ENCODE measurements around the gene SPSB3. TPM values are rescaled to one million over a fixed set of nuclear protein-coding genes. Genes with fewer than 3 reads are reported as not detected.

Gene SPSB3
- total RNA-seq, 1 donor from 2014 or later: 50.0 TPM

- Mint-ChIP-seq H3K4me1 (peaks cover 19% of the 10 kb centered on the region), H3K9me3 (no peaks in the 10 kb centered on the region), H3K27me3 (ENCODE audit: low read depth) (no peaks in the 10 kb centered on the region), H3K36me3 (no peaks in the 10 kb centered on the region), H3K27ac (no peak overlapping the region), H3K4me3 (no peak overlapping the region)
- no peak for DNase-seq (ENCODE audit: low spot score in 2 of 2, unreplicated experiment in 2 of 2)
- no peak for TF ChIP-seq CTCF (IDR thresholded peaks at IDR 0.05; ENCODE audit: unreplicated experiment)
Observed at GRCh38 chr16:1776991-1777374, 5.4 kb downstream of the SPSB3 start.

- peak overlapping the region; percentile 13 for H3K4me3 Mint-ChIP-seq
- no peaks in the 10 kb centered on the region for H3K9me3 Mint-ChIP-seq
- peaks cover 19% of the 10 kb centered on the region for H3K4me1 Mint-ChIP-seq
- TF ChIP-seq CTCF (IDR thresholded peaks at IDR 0.05; ENCODE audit: unreplicated experiment): no peak
- no peaks in the 10 kb centered on the region for H3K27me3 Mint-ChIP-seq (ENCODE audit: low read depth)
- H3K27ac Mint-ChIP-seq: no peak overlapping the region
- no peaks in the 10 kb centered on the region for H3K36me3 Mint-ChIP-seq
- no peak for DNase-seq (ENCODE audit: low spot score in 2 of 2, unreplicated experiment in 2 of 2)
Observed at GRCh38 chr16:1776672-1776955, 5.8 kb downstream of the SPSB3 start.

GRCh38 chr16:1775846-1776671, 6.3 kb downstream of the SPSB3 start:
- DNase-seq (ENCODE audit: low spot score in 2 of 2, unreplicated experiment in 2 of 2): no peak
- no peak for TF ChIP-seq CTCF (IDR thresholded peaks at IDR 0.05; ENCODE audit: unreplicated experiment)
- peak overlapping the region; percentile 13 for H3K4me3 Mint-ChIP-seq
- no peaks in the 10 kb centered on the region for H3K27me3 Mint-ChIP-seq (ENCODE audit: low read depth)
- no peaks in the 10 kb centered on the region for H3K36me3 Mint-ChIP-seq
- no peak overlapping the region for H3K27ac Mint-ChIP-seq
- H3K4me1 Mint-ChIP-seq: peaks cover 14% of the 10 kb centered on the region
- no peaks in the 10 kb centered on the region for H3K9me3 Mint-ChIP-seq

GRCh38 chr16:1775006-1775845, 7.1 kb downstream of the SPSB3 start:
- H3K36me3 Mint-ChIP-seq: no peaks in the 10 kb centered on the region

GRCh38 chr16:1774448-1774780, 8.0 kb downstream of the SPSB3 start:
- Mint-ChIP-seq H3K27ac (no peak overlapping the region), H3K36me3 (no peaks in the 10 kb centered on the region), H3K4me1 (peaks cover 21% of the 10 kb centered on the region), H3K27me3 (ENCODE audit: low read depth) (no peaks in the 10 kb centered on the region), H3K4me3 (peak overlapping the region; percentile 94), H3K9me3 (no peaks in the 10 kb centered on the region)
- no peak for DNase-seq (ENCODE audit: low spot score in 2 of 2, unreplicated experiment in 2 of 2)
- no peak for TF ChIP-seq CTCF (IDR thresholded peaks at IDR 0.05; ENCODE audit: unreplicated experiment)

More at GRCh38 chr16:1775006-1775845, 7.1 kb downstream of the SPSB3 start:
- no peaks in the 10 kb centered on the region for H3K9me3 Mint-ChIP-seq
- H3K27me3 Mint-ChIP-seq (ENCODE audit: low read depth): no peaks in the 10 kb centered on the region
- peaks cover 18% of the 10 kb centered on the region for H3K4me1 Mint-ChIP-seq
- no peak for DNase-seq (ENCODE audit: low spot score in 2 of 2, unreplicated experiment in 2 of 2)
- H3K27ac Mint-ChIP-seq: no peak overlapping the region
- TF ChIP-seq CTCF (IDR thresholded peaks at IDR 0.05; ENCODE audit: unreplicated experiment): no peak
- peak overlapping the region; percentile 56 for H3K4me3 Mint-ChIP-seq
